ENCODE results near the gene LAP3.

The LAP3 gene

DNA sequence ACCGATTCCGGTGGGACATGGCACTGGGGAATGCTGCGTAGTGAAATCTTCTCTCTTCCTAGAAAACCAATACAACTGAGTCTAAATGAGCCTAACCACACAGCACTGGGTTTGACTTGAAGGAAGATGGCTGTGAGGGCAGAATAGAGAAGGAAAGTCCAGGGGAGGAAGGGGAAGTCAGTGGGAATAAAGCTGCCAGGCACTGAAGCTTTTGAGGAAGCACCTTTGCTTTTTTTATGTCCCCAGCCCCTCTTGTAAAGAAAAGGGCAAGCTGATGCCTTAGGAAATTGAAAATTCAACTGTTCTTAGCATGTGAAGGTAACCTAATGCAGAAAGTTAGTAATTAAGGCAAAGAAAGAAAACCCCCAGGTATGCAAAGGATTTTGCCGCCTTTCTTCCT is 58.1 kb downstream of the LAP3 start:
- H2AFZ ChIP-seq (ENCODE audit: low read length), result no peak overlapping the region
- H3K9ac ChIP-seq (ENCODE audit: low read length), result no peak overlapping the region
- no peak overlapping the region for H3K27ac ChIP-seq (ENCODE audit: low read depth, low read length, poor library complexity, severe bottlenecking)
- H3K27me3 ChIP-seq (ENCODE audit: insufficient read depth, low read length), result no peaks in the 10 kb centered on the region
- no peaks in the 10 kb centered on the region for H4K20me1 ChIP-seq (ENCODE audit: insufficient read depth, low read length)
- H3K9me2 ChIP-seq (ENCODE audit: low read depth, low read length), result no peaks in the 10 kb centered on the region
- H3K79me2 ChIP-seq (ENCODE audit: insufficient read depth, low read length), result no peaks in the 10 kb centered on the region
- no peak overlapping the region for H3K4me3 ChIP-seq (ENCODE audit: low read depth, low read length, poor library complexity, severe bottlenecking)
- H3K4me2 ChIP-seq (ENCODE audit: low read length), result no peak overlapping the region
- H3K9me3 ChIP-seq (ENCODE audit: low read length), result no peaks in the 10 kb centered on the region
- TF ChIP-seq EZH2 (IDR thresholded peaks at IDR 0.05; ENCODE audit: borderline replicate concordance, low read length), result no peak
- TF ChIP-seq, protein P1, sequence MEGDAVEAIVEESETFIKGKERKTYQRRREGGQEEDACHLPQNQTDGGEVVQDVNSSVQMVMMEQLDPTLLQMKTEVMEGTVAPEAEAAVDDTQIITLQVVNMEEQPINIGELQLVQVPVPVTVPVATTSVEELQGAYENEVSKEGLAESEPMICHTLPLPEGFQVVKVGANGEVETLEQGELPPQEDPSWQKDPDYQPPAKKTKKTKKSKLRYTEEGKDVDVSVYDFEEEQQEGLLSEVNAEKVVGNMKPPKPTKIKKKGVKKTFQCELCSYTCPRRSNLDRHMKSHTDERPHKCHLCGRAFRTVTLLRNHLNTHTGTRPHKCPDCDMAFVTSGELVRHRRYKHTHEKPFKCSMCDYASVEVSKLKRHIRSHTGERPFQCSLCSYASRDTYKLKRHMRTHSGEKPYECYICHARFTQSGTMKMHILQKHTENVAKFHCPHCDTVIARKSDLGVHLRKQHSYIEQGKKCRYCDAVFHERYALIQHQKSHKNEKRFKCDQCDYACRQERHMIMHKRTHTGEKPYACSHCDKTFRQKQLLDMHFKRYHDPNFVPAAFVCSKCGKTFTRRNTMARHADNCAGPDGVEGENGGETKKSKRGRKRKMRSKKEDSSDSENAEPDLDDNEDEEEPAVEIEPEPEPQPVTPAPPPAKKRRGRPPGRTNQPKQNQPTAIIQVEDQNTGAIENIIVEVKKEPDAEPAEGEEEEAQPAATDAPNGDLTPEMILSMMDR (IDR thresholded peaks at IDR 0.05; ENCODE audit: low read length), result no peak
- H3F3A ChIP-seq (ENCODE audit: insufficient read depth, low read length), result no peaks in the 10 kb centered on the region
- H3K36me3 ChIP-seq (ENCODE audit: insufficient read depth, low read length), result peaks cover 8% of the 10 kb centered on the region
- no peaks in the 10 kb centered on the region for H3K4me1 ChIP-seq (ENCODE audit: insufficient read depth, low read length, severe bottlenecking)

DNA sequence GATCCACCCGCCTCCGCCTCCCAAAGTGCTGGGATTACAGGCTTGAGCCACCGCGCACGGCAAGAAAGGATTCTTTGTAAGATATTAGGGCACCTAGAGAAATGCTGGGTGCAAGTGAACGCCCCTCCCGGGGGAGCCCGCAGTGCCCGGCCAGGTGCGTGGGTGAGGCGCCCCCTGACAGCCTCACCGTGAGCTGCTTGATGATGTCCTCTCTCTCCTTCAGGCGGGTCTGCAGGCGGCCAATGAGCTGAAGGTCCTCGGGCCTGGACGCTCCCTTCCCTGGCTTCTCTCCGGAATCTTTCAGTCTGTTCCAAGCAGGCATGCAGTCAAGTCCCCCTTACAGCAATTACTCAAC is 59.3 kb downstream of the LAP3 start:
- TF ChIP-seq, protein P1 (IDR thresholded peaks at IDR 0.05; ENCODE audit: low read length), result no peak
- TF ChIP-seq EZH2 (IDR thresholded peaks at IDR 0.05; ENCODE audit: borderline replicate concordance, low read length), result no peak
- no peak overlapping the region for H3K4me2 ChIP-seq (ENCODE audit: low read length)
- no peaks in the 10 kb centered on the region for H3F3A ChIP-seq (ENCODE audit: insufficient read depth, low read length)
- no peak overlapping the region for H3K27ac ChIP-seq (ENCODE audit: low read depth, low read length, poor library complexity, severe bottlenecking)
- H3K4me1 ChIP-seq (ENCODE audit: insufficient read depth, low read length, severe bottlenecking), result no peaks in the 10 kb centered on the region
- H4K20me1 ChIP-seq (ENCODE audit: insufficient read depth, low read length), result no peaks in the 10 kb centered on the region
- H3K9me3 ChIP-seq (ENCODE audit: low read length), result no peaks in the 10 kb centered on the region
- H3K9ac ChIP-seq (ENCODE audit: low read length), result no peak overlapping the region
- H3K9me2 ChIP-seq (ENCODE audit: low read depth, low read length), result no peaks in the 10 kb centered on the region
- H3K4me3 ChIP-seq (ENCODE audit: low read depth, low read length, poor library complexity, severe bottlenecking), result no peak overlapping the region
- H3K36me3 ChIP-seq (ENCODE audit: insufficient read depth, low read length), result peaks cover 8% of the 10 kb centered on the region; the same call in 1 of the 2 replicates
- H3K79me2 ChIP-seq (ENCODE audit: insufficient read depth, low read length), result no peaks in the 10 kb centered on the region
- H2AFZ ChIP-seq (ENCODE audit: low read length), result no peak overlapping the region
- no peaks in the 10 kb centered on the region for H3K27me3 ChIP-seq (ENCODE audit: insufficient read depth, low read length)

DNA sequence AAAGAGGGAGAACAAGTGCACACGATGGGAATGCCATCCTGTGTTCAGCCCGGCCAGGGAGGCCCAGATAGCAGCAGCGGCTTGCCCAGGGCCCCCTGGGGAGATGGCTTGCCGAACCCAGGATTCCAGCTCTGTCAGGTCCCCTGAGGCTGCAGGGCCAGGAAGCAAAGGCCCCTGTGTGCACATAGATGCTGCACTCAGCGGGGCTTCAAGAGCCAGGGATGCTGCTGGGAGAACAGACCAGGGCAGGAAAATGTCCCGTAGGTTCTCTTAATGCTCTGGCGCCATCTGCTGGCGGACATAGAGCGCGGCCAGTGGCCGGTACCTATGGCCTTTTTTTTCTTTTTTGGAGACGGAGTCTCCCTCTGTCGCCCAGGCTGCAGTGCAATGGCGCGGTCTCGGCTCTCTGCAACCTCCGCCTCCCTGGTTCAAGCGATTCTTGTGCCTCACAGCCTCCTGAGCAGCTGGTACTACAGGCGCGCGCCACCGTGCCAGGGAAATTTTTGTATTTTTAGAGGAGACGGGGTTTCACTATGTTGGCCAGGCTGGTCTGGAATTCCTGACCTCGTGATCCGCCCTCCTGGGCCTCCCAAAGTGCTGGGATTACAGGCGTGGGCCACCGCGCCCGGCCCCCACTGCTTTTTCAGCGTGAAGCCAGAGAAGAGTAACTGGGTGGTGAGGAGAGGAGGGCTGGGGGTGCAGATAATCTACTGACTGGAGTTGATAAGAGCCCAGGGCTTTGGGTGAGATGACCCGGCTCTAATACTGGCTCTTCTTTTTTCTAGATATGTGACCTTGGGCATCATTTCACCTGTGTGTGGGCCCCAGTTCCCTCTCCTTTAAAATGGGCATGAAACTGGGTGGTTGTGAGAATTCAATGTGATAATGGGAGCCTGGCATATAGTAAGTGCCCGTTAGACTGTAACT is 60.0 kb downstream of the LAP3 start:
- Histone ChIP-seq H3K36me3 (ENCODE audit: insufficient read depth, low read length) (peaks cover 4% of the 10 kb centered on the region; the same call in 1 of the 2 replicates), H3K4me3 (ENCODE audit: low read depth, low read length, poor library complexity, severe bottlenecking) (no peak overlapping the region), H3K9ac (ENCODE audit: low read length) (no peak overlapping the region)

More for the DNA sequence above, 60.0 kb downstream of the LAP3 start:
- Histone ChIP-seq H3K4me2 (ENCODE audit: low read length) (no peak overlapping the region), H3K4me1 (ENCODE audit: insufficient read depth, low read length, severe bottlenecking) (no peaks in the 10 kb centered on the region), H3K9me2 (ENCODE audit: low read depth, low read length) (no peaks in the 10 kb centered on the region), H3F3A (ENCODE audit: insufficient read depth, low read length) (no peaks in the 10 kb centered on the region), H2AFZ (ENCODE audit: low read length) (no peak overlapping the region), H3K79me2 (ENCODE audit: insufficient read depth, low read length) (no peaks in the 10 kb centered on the region), H3K9me3 (ENCODE audit: low read length) (no peaks in the 10 kb centered on the region), H4K20me1 (ENCODE audit: insufficient read depth, low read length) (no peaks in the 10 kb centered on the region), H3K27ac (ENCODE audit: low read depth, low read length, poor library complexity, severe bottlenecking) (no peak overlapping the region), H3K27me3 (ENCODE audit: insufficient read depth, low read length) (no peaks in the 10 kb centered on the region)
- TF ChIP-seq EZH2 (IDR thresholded peaks at IDR 0.05; ENCODE audit: borderline replicate concordance, low read length), result no peak
- TF ChIP-seq, protein P1 (IDR thresholded peaks at IDR 0.05; ENCODE audit: low read length), result peak; percentile 60

All from OCI-LY1 (cell line).